HCT116 (cell line): ENCODE data around the gene CDH22. TPM values are rescaled to one million over a fixed set of nuclear protein-coding genes. Genes with fewer than 3 reads are reported as not detected.

ENCODE experiments used
- total RNA-seq: library from RNA; stranded (reverse); gene quantifications from one replicate; pipeline ENCODE4 v1.2.1, GENCODE V29; 2021; ENCODE audit not compliant: unreplicated experiment

The CDH22 gene
- total RNA-seq, 1 experiment from 2014 or later: 1.8 TPM

Other genes starting within 250 kb of the CDH22 start
- gene NCOA5, start 218.5 kb downstream of the CDH22 start, total RNA-seq: 31.6 TPM
- 21.3 TPM for gene CD40, start 190.2 kb downstream of the CDH22 start, total RNA-seq
- gene ELMO2, start 98.1 kb upstream of the CDH22 start, total RNA-seq: 22.9 TPM
- gene ZNF334, start 205.1 kb upstream of the CDH22 start, total RNA-seq: not detected
- not detected for gene OCSTAMP, start 242.2 kb upstream of the CDH22 start, total RNA-seq